OCI-LY1 (cell line): ENCODE results near the gene TMEM253.

Experiments
- EZH2 ChIP-seq: fragments of 200-600 bp; sonication (generic), shearing (Covaris generic); IDR thresholded peaks from 2 replicates; pipeline ENCODE4 v1.8.0; 2017; ENCODE audit warnings: borderline replicate concordance, mixed run types, mild to moderate bottlenecking, antibody characterized with exemption, low read length, moderate library complexity, mixed read lengths
- TF ChIP-seq, protein P1 (sequence below): fragments of 200-600 bp; sonication (generic), shearing (Covaris generic); IDR thresholded peaks from 2 replicates; pipeline ENCODE4 v1.5.1; 2017; ENCODE audit warnings: mild to moderate bottlenecking, antibody characterized with exemption, low read length, moderate library complexity, mixed read lengths

DNA sequence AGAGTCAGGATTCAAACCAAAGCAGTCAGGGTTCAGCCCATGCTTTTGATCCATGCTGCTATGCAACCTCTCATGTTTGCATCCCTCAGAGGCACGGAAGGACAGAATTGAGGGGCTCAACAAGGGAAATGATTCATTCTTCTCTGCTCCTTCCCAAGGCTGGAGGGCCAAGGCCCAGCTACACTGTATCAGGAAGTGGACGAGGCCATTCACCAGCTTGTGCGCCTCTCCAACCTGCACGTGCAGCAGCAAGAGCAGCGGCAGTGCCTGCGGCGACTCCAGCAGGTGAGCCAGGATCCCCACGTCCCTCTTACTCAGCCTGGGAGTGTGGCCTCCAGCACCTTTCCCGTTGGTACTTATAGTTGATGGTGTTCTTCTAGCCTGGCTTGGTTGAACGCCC, 22.1 kb upstream of the TMEM253 start:
- TF ChIP-seq, protein P1, sequence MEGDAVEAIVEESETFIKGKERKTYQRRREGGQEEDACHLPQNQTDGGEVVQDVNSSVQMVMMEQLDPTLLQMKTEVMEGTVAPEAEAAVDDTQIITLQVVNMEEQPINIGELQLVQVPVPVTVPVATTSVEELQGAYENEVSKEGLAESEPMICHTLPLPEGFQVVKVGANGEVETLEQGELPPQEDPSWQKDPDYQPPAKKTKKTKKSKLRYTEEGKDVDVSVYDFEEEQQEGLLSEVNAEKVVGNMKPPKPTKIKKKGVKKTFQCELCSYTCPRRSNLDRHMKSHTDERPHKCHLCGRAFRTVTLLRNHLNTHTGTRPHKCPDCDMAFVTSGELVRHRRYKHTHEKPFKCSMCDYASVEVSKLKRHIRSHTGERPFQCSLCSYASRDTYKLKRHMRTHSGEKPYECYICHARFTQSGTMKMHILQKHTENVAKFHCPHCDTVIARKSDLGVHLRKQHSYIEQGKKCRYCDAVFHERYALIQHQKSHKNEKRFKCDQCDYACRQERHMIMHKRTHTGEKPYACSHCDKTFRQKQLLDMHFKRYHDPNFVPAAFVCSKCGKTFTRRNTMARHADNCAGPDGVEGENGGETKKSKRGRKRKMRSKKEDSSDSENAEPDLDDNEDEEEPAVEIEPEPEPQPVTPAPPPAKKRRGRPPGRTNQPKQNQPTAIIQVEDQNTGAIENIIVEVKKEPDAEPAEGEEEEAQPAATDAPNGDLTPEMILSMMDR = no peak
- no peak for TF ChIP-seq EZH2
